PC-3 (cell line): ENCODE measurements around the gene BCL2L13.

Experiments used
- EZH2phosphoT487 ChIP-seq: fragments of 300-600 bp; sonication (generic); IDR thresholded peaks from 2 replicates; pipeline ENCODE4 v1.6.1; 2018; ENCODE audit warnings: mild to moderate bottlenecking, antibody characterized with exemption, low read length, borderline replicate concordance
- TF ChIP-seq, protein P1 (sequence below): fragments of 300-600 bp; sonication (generic); conservative IDR thresholded peaks from 2 replicates; pipeline ENCODE4 v1.5.1; 2017; ENCODE audit warnings: antibody characterized with exemption, low read depth, mild to moderate bottlenecking, low read length

DNA sequence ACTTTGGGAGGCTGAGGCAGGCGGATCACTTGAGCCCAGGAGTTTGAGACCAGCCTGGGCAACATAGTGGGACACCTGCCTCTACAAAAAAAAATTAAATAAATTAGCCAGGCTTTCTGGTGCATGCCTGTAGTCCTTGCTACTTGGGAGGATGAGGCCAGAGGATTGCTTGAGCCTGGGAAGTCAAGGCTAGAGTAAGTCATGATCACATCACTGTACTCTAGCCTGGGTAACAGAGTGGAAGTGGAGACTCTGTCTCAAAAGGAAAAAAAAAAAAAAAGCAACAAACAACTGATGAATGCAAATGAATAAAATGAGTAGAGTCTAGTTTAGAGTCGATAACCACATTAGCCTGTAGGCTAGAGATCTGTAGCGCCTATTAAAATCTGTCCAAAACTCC lies 3.9 kb upstream of the BCL2L13 start:
- TF ChIP-seq, protein P1, sequence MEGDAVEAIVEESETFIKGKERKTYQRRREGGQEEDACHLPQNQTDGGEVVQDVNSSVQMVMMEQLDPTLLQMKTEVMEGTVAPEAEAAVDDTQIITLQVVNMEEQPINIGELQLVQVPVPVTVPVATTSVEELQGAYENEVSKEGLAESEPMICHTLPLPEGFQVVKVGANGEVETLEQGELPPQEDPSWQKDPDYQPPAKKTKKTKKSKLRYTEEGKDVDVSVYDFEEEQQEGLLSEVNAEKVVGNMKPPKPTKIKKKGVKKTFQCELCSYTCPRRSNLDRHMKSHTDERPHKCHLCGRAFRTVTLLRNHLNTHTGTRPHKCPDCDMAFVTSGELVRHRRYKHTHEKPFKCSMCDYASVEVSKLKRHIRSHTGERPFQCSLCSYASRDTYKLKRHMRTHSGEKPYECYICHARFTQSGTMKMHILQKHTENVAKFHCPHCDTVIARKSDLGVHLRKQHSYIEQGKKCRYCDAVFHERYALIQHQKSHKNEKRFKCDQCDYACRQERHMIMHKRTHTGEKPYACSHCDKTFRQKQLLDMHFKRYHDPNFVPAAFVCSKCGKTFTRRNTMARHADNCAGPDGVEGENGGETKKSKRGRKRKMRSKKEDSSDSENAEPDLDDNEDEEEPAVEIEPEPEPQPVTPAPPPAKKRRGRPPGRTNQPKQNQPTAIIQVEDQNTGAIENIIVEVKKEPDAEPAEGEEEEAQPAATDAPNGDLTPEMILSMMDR, result no peak
- no peak for TF ChIP-seq EZH2phosphoT487
